Neural cell (in vitro differentiated cells): ENCODE measurements around the gene IRX3. TPM values are rescaled to one million over a fixed set of nuclear protein-coding genes. Genes with fewer than 3 reads are reported as not detected.

Experiments
- H2AFZ ChIP-seq: fragments of 200-600, 300-800 bp; sonication (generic), shearing (Covaris generic); 2 replicates; pipeline ENCODE4 v1.6.0; 2014; ENCODE audit warnings: low read depth, mild to moderate bottlenecking, antibody characterized with exemption, low read length, moderate library complexity
- H3F3A ChIP-seq: fragments of 200-600 bp; shearing (Covaris generic); 2 replicates; pipeline ENCODE4 v1.6.1; 2016; ENCODE audit warnings: mild to moderate bottlenecking, moderate library complexity, mixed read lengths, antibody characterized with exemption, low read length; ENCODE audit not compliant: insufficient read depth, poor library complexity, severe bottlenecking
- H3K27ac ChIP-seq: fragments of 200-600, 300-800 bp; sonication (generic), shearing (Covaris generic); 2 replicates; pipeline ENCODE4 v1.5.1; 2014; ENCODE audit warnings: mild to moderate bottlenecking, low read length, moderate library complexity
- H3K27me3 ChIP-seq: fragments of 300-800, 200-600 bp; sonication (generic), shearing (Covaris generic); 2 replicates; pipeline ENCODE4 v1.6.0; 2014; ENCODE audit warnings: mild to moderate bottlenecking, low read depth, low read length, moderate library complexity; ENCODE audit not compliant: insufficient read depth
- H3K36me3 ChIP-seq: fragments of 300-800, 200-600 bp; sonication (generic), shearing (Covaris generic); 2 replicates; pipeline ENCODE4 v1.5.1; 2014; ENCODE audit warnings: mild to moderate bottlenecking, antibody characterized with exemption, low read length, moderate library complexity; ENCODE audit not compliant: insufficient read depth
- H3K4me2 ChIP-seq: fragments of 300-800, 200-600 bp; sonication (generic), shearing (Covaris generic); 2 replicates; pipeline ENCODE4 v1.6.0; 2014; ENCODE audit warnings: mild to moderate bottlenecking, low read length
- H3K4me3 ChIP-seq: fragments of 300-800, 200-600 bp; sonication (generic), shearing (Covaris generic); 2 replicates; pipeline ENCODE4 v1.5.1; 2014; ENCODE audit warnings: mild to moderate bottlenecking, low read length, moderate library complexity
- H3K79me2 ChIP-seq: fragments of 200-600 bp; shearing (Covaris generic); replicated peaks from 2 replicates; pipeline ENCODE4 v1.6.0; 2014; ENCODE audit warnings: mild to moderate bottlenecking, low read length, moderate library complexity; ENCODE audit not compliant: insufficient read depth
- H3K9ac ChIP-seq: fragments of 300-800, 200-600 bp; sonication (generic), shearing (Covaris generic); 2 replicates; pipeline ENCODE4 v1.6.1; 2016; ENCODE audit warnings: mild to moderate bottlenecking, low read length, mixed read lengths
- H3K9me2 ChIP-seq: fragments of 200-600 bp; shearing (Covaris generic); 2 replicates; pipeline ENCODE4 v1.6.1; 2016; ENCODE audit warnings: mild to moderate bottlenecking, low read length, mixed read lengths; ENCODE audit not compliant: insufficient read depth
- H3K9me3 ChIP-seq: fragments of 200-600, 300-800 bp; sonication (generic), shearing (Covaris generic); 2 replicates; pipeline ENCODE4 v1.6.1; 2016; ENCODE audit warnings: mild to moderate bottlenecking, mixed run types, low read length, moderate library complexity, mixed read lengths
- H4K20me1 ChIP-seq: fragments of 200-600 bp; shearing (Covaris generic); 2 replicates; pipeline ENCODE4 v1.6.1; 2016; ENCODE audit warnings: mild to moderate bottlenecking, mixed run types; ENCODE audit not compliant: insufficient read depth
- EP300 ChIP-seq: fragments of 450-650 bp; conservative IDR thresholded peaks from 2 replicates; pipeline ENCODE4 v1.6.1; 2014; ENCODE audit warnings: antibody characterized with exemption, mild to moderate bottlenecking, moderate library complexity; ENCODE audit not compliant: poor library complexity, severe bottlenecking
- EZH2 ChIP-seq: fragments of 200-600, 300-800 bp; shearing (Covaris generic), sonication (generic); IDR thresholded peaks from 2 replicates; pipeline ENCODE4 v1.6.1; 2014; ENCODE audit warnings: antibody characterized with exemption, low read length, borderline replicate concordance, mild to moderate bottlenecking; ENCODE audit not compliant: insufficient read depth, poor library complexity, severe bottlenecking
- MXI1 ChIP-seq: fragments of 450-650 bp; conservative IDR thresholded peaks from 2 replicates; pipeline ENCODE4 v1.6.1; 2014; ENCODE audit warnings: antibody characterized with exemption, mild to moderate bottlenecking; ENCODE audit not compliant: poor library complexity, severe bottlenecking
- POLR2AphosphoS5 ChIP-seq: IDR thresholded peaks from 2 replicates; pipeline ENCODE4 v1.6.1; 2012
- RAD21 ChIP-seq: fragments of 450-650 bp; conservative IDR thresholded peaks from 2 replicates; pipeline ENCODE4 v1.6.1; 2014; ENCODE audit warnings: antibody characterized with exemption, mild to moderate bottlenecking, moderate library complexity
- SMC3 ChIP-seq: fragments of 450-650 bp; conservative IDR thresholded peaks from 2 replicates; pipeline ENCODE4 v1.6.1; 2014; ENCODE audit warnings: antibody characterized with exemption, mild to moderate bottlenecking, moderate library complexity; ENCODE audit not compliant: poor library complexity
- TAF1 ChIP-seq: IDR thresholded peaks from 2 replicates; pipeline ENCODE4 v1.6.1; 2012; ENCODE audit warnings: low read depth
- polyA plus RNA-seq: library from polyadenylated mRNA; depleted of rRNA; stranded (reverse); fragments of >200 nt; gene quantifications from 2 replicates; pipeline ENCODE4 v1.2.3, GENCODE V29; 2014
- TF ChIP-seq, protein P1 (sequence below): IDR thresholded peaks from 2 replicates; pipeline ENCODE4 v1.6.1; 2012; ENCODE audit warnings: borderline replicate concordance
- TF ChIP-seq, protein P2 (sequence below): fragments of 450-650 bp; IDR thresholded peaks from 2 replicates; pipeline ENCODE4 v1.5.1; 2014; ENCODE audit warnings: antibody characterized with exemption, mild to moderate bottlenecking, moderate library complexity; ENCODE audit not compliant: poor library complexity, severe bottlenecking

IRX3 gene
- polyA plus RNA-seq, 1 donor from 2014 or later, result not detected

DNA sequence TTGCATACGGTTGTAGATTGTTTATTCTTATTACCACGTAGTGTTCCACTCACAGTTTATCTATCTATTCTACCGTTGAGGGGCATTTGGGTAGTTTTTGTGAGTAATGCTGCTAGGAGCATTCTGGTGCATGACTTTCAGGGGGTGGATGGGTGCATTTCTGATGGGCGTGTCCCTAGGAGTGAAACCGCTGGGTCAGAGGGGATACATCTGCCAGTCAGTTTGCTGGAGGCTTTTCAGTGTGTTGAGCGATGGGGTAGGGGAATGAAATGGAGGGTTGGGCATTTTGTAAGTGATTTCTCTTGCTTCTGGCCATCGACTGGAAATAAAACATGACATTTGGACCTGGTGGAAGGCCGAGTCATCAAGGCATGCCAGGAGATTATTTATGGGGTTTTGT is 17.0 kb upstream of the IRX3 start:
- no peaks in the 10 kb centered on the region for H3K9me3 ChIP-seq
- H3K9me2 ChIP-seq, result no peaks in the 10 kb centered on the region
- no peaks in the 10 kb centered on the region for H3K79me2 ChIP-seq
- TF ChIP-seq EZH2 (no peak), RAD21 (no peak), MXI1 (no peak), TAF1 (no peak), SMC3 (no peak), POLR2AphosphoS5 (no peak), EP300 (no peak)
- TF ChIP-seq, protein P1, sequence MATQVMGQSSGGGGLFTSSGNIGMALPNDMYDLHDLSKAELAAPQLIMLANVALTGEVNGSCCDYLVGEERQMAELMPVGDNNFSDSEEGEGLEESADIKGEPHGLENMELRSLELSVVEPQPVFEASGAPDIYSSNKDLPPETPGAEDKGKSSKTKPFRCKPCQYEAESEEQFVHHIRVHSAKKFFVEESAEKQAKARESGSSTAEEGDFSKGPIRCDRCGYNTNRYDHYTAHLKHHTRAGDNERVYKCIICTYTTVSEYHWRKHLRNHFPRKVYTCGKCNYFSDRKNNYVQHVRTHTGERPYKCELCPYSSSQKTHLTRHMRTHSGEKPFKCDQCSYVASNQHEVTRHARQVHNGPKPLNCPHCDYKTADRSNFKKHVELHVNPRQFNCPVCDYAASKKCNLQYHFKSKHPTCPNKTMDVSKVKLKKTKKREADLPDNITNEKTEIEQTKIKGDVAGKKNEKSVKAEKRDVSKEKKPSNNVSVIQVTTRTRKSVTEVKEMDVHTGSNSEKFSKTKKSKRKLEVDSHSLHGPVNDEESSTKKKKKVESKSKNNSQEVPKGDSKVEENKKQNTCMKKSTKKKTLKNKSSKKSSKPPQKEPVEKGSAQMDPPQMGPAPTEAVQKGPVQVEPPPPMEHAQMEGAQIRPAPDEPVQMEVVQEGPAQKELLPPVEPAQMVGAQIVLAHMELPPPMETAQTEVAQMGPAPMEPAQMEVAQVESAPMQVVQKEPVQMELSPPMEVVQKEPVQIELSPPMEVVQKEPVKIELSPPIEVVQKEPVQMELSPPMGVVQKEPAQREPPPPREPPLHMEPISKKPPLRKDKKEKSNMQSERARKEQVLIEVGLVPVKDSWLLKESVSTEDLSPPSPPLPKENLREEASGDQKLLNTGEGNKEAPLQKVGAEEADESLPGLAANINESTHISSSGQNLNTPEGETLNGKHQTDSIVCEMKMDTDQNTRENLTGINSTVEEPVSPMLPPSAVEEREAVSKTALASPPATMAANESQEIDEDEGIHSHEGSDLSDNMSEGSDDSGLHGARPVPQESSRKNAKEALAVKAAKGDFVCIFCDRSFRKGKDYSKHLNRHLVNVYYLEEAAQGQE, result no peak
- TF ChIP-seq, protein P2, sequence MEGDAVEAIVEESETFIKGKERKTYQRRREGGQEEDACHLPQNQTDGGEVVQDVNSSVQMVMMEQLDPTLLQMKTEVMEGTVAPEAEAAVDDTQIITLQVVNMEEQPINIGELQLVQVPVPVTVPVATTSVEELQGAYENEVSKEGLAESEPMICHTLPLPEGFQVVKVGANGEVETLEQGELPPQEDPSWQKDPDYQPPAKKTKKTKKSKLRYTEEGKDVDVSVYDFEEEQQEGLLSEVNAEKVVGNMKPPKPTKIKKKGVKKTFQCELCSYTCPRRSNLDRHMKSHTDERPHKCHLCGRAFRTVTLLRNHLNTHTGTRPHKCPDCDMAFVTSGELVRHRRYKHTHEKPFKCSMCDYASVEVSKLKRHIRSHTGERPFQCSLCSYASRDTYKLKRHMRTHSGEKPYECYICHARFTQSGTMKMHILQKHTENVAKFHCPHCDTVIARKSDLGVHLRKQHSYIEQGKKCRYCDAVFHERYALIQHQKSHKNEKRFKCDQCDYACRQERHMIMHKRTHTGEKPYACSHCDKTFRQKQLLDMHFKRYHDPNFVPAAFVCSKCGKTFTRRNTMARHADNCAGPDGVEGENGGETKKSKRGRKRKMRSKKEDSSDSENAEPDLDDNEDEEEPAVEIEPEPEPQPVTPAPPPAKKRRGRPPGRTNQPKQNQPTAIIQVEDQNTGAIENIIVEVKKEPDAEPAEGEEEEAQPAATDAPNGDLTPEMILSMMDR, result no peak
- H2AFZ ChIP-seq, result no peak overlapping the region
- H3F3A ChIP-seq, result no peaks in the 10 kb centered on the region
- no peak overlapping the region for H3K27ac ChIP-seq
- H3K9ac ChIP-seq, result no peak overlapping the region
- H3K36me3 ChIP-seq, result no peaks in the 10 kb centered on the region
- H3K27me3 ChIP-seq, result peaks cover 5% of the 10 kb centered on the region
- H4K20me1 ChIP-seq, result no peaks in the 10 kb centered on the region
- no peak overlapping the region for H3K4me2 ChIP-seq
- H3K4me3 ChIP-seq, result no peak overlapping the region

DNA sequence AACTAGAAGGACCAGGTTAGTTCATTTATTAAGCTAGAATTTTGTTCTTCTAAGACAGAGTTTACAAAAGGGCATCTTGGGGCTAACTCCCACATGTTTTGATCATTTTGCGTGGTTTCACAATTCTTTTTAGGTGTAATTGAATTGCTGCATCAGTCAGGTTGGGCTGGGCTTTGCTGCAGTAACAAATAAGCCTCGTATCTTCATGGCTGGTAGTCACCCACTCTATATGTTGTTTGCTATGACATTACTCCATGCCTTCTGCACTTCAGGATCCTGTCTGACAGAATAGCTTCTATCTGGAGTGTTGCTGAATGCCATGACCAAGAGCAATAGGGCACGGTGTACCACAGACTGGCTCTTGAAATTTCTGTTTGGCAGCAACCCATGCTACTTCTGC is 10.6 kb upstream of the IRX3 start:
- peaks cover 37% of the 10 kb centered on the region for H3K27me3 ChIP-seq
- no peak overlapping the region for H3K4me2 ChIP-seq
- no peaks in the 10 kb centered on the region for H3F3A ChIP-seq
- no peak overlapping the region for H3K4me3 ChIP-seq
- H3K9ac ChIP-seq, result no peak overlapping the region
- no peaks in the 10 kb centered on the region for H3K9me2 ChIP-seq
- H3K36me3 ChIP-seq, result no peaks in the 10 kb centered on the region
- no peaks in the 10 kb centered on the region for H3K79me2 ChIP-seq
- TF ChIP-seq, protein P1, result no peak
- TF ChIP-seq POLR2AphosphoS5 (no peak), TAF1 (no peak)
- peaks cover 6% of the 10 kb centered on the region for H3K9me3 ChIP-seq
- H2AFZ ChIP-seq, result no peak overlapping the region
- no peaks in the 10 kb centered on the region for H4K20me1 ChIP-seq
- H3K27ac ChIP-seq, result no peak overlapping the region
